Measurements from ENCODE around the gene LPIN3. TPM values are rescaled to one million over a fixed set of nuclear protein-coding genes. Genes with fewer than 3 reads are reported as not detected.

The LPIN3 gene
- total RNA-seq, 1 donor from 2014 or later: 0.52 TPM

DNA sequence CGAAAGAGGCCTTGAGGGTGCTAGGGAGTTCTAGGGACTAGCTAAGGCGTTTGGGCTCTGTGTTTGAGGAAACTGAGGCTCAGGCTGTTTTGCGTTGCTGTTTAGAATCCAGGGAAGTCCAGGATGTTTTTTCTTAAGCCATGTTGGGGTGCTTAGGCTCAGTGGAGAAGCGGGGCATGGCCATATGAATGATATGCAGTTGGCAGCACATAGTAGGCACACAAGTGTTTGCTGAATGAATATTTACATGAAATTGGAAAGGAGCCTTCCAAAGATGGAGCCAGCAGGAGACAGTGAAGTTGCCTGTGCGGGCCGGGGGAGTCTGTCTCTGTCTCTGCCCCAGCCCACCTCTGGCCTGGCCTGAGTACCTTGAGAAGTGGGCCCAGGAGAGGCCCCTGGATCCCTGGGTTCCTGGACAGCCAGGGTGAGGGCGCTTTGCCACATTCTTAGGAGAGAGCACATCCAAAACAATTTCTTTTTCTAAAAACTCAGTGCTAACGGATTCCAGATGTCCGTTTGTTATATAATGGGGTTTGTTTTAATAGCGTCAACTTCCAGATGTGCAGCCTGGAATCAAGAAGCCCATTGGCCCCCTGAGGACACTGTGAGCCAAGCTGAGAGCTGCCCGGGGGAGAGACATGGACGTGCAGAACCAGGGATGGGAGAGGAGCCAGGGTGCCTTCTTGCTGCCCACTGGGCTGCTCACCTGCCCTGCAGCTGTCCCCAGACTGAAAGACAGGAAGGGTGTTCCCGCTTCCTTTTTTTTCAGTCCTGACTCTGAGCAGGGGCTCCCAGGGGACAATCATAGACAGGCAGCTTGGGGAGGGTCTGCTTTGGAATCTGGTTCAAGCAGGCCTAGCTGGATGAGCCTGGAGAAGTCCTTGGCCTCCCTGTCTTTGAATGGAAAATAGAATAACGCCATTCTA is 46.1 kb downstream of the LPIN3 start:
- Histone ChIP-seq H3K9me3 (ENCODE audit: control insufficient read depth in 3 of 3, low read length in 3 of 3) (no peaks in the 10 kb centered on the region), H3K9ac (ENCODE audit: low read depth in 1 of 3, low read length in 3 of 3) (no peak overlapping the region), H3K27me3 (ENCODE audit: control insufficient read depth in 3 of 3, insufficient read depth in 3 of 3, low read length in 3 of 3) (no peaks in the 10 kb centered on the region), H3K27ac (ENCODE audit: low read depth, low read length) (no peak overlapping the region), H3K4me3 (ENCODE audit: low read length in 3 of 3) (no peak overlapping the region), H3K4me1 (ENCODE audit: control insufficient read depth in 3 of 3, insufficient read depth in 3 of 3, low read length in 3 of 3) (peaks cover 9 to 14% (median 10%) of the 10 kb centered on the region in 3 donors), H3K36me3 (ENCODE audit: control insufficient read depth in 3 of 3, insufficient read depth in 3 of 3, low read length in 3 of 3) (no peaks in the 10 kb centered on the region)

DNA sequence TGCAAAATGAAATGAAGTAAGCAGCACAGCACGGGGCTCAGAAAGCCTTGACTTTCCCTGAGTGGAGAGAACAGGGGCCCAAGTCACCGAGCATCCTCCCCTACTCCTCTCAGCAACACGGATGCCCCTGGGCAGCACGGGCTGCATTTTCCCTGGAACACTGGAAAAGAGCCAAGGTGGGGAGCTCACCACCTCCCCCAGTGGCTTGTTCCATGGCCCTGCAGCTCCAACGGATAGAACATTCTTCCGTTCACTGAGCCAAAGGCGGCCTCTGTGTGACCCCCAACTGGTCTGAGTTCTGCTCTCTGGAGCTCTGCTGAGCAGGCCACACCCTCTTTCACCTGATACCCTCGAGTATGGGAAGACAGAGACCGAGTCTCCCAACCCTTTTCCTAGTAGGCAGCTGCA is 46.8 kb downstream of the LPIN3 start:
- no peak overlapping the region for H3K9ac ChIP-seq (ENCODE audit: low read depth in 1 of 3, low read length in 3 of 3)
- H3K4me1 ChIP-seq (ENCODE audit: control insufficient read depth in 3 of 3, insufficient read depth in 3 of 3, low read length in 3 of 3): peaks cover 9 to 18% (median 14%) of the 10 kb centered on the region in 3 donors
- H3K9me3 ChIP-seq (ENCODE audit: control insufficient read depth in 3 of 3, low read length in 3 of 3): no peaks in the 10 kb centered on the region
- no peaks in the 10 kb centered on the region for H3K27me3 ChIP-seq (ENCODE audit: control insufficient read depth in 3 of 3, insufficient read depth in 3 of 3, low read length in 3 of 3)
- no peaks in the 10 kb centered on the region for H3K36me3 ChIP-seq (ENCODE audit: control insufficient read depth in 3 of 3, insufficient read depth in 3 of 3, low read length in 3 of 3)
- H3K4me3 ChIP-seq (ENCODE audit: low read length in 3 of 3): no peak overlapping the region
- H3K27ac ChIP-seq (ENCODE audit: low read depth, low read length): no peak overlapping the region

GRCh38 chr20:41390889-41391288 is 50.3 kb downstream of the LPIN3 start:
- H3K27me3 ChIP-seq (ENCODE audit: control insufficient read depth in 3 of 3, insufficient read depth in 3 of 3, low read length in 3 of 3): no peaks in the 10 kb centered on the region
- H3K4me1 ChIP-seq (ENCODE audit: control insufficient read depth in 3 of 3, insufficient read depth in 3 of 3, low read length in 3 of 3): peaks cover 23 to 39% (median 28%) of the 10 kb centered on the region in 3 donors
- H3K9ac ChIP-seq (ENCODE audit: low read depth in 1 of 3, low read length in 3 of 3): no peak overlapping the region
- no peaks in the 10 kb centered on the region for H3K9me3 ChIP-seq (ENCODE audit: control insufficient read depth in 3 of 3, low read length in 3 of 3)
- H3K36me3 ChIP-seq (ENCODE audit: control insufficient read depth in 3 of 3, insufficient read depth in 3 of 3, low read length in 3 of 3): no peaks in the 10 kb centered on the region
- no peak overlapping the region for H3K4me3 ChIP-seq (ENCODE audit: low read length in 3 of 3)
- no peak overlapping the region for H3K27ac ChIP-seq (ENCODE audit: low read depth, low read length)

GRCh38 chr20:41391587-41392001 is 51.0 kb downstream of the LPIN3 start:
- Histone ChIP-seq H3K4me1 (ENCODE audit: control insufficient read depth in 3 of 3, insufficient read depth in 3 of 3, low read length in 3 of 3) (peaks cover 23 to 39% (median 30%) of the 10 kb centered on the region in 3 donors), H3K27me3 (ENCODE audit: control insufficient read depth in 3 of 3, insufficient read depth in 3 of 3, low read length in 3 of 3) (no peaks in the 10 kb centered on the region), H3K36me3 (ENCODE audit: control insufficient read depth in 3 of 3, insufficient read depth in 3 of 3, low read length in 3 of 3) (no peaks in the 10 kb centered on the region), H3K9me3 (ENCODE audit: control insufficient read depth in 3 of 3, low read length in 3 of 3) (no peaks in the 10 kb centered on the region), H3K4me3 (ENCODE audit: low read length in 3 of 3) (no peak overlapping the region), H3K9ac (ENCODE audit: low read depth in 1 of 3, low read length in 3 of 3) (no peak overlapping the region), H3K27ac (ENCODE audit: low read depth, low read length) (no peak overlapping the region)

- no peak overlapping the region for H3K4me3 ChIP-seq (ENCODE audit: low read length in 3 of 3)
- H3K36me3 ChIP-seq (ENCODE audit: control insufficient read depth in 3 of 3, insufficient read depth in 3 of 3, low read length in 3 of 3): no peaks in the 10 kb centered on the region
- H3K9me3 ChIP-seq (ENCODE audit: control insufficient read depth in 3 of 3, low read length in 3 of 3): no peaks in the 10 kb centered on the region
- peaks cover 19 to 34% (median 23%) of the 10 kb centered on the region in 3 donors for H3K4me1 ChIP-seq (ENCODE audit: control insufficient read depth in 3 of 3, insufficient read depth in 3 of 3, low read length in 3 of 3)
- no peak overlapping the region for H3K27ac ChIP-seq (ENCODE audit: low read depth, low read length)
- H3K27me3 ChIP-seq (ENCODE audit: control insufficient read depth in 3 of 3, insufficient read depth in 3 of 3, low read length in 3 of 3): no peaks in the 10 kb centered on the region
- H3K9ac ChIP-seq (ENCODE audit: low read depth in 1 of 3, low read length in 3 of 3): no peak overlapping the region
Measured at GRCh38 chr20:41392295-41392694, 51.7 kb downstream of the LPIN3 start.

- Histone ChIP-seq H3K9ac (ENCODE audit: low read depth in 1 of 3, low read length in 3 of 3) (no peak overlapping the region), H3K4me3 (ENCODE audit: low read length in 3 of 3) (peak overlapping the region in 1 of 3 donors; percentile 17), H3K9me3 (ENCODE audit: control insufficient read depth in 3 of 3, low read length in 3 of 3) (no peaks in the 10 kb centered on the region), H3K27ac (ENCODE audit: low read depth, low read length) (no peak overlapping the region), H3K36me3 (ENCODE audit: control insufficient read depth in 3 of 3, insufficient read depth in 3 of 3, low read length in 3 of 3) (no peaks in the 10 kb centered on the region), H3K27me3 (ENCODE audit: control insufficient read depth in 3 of 3, insufficient read depth in 3 of 3, low read length in 3 of 3) (no peaks in the 10 kb centered on the region), H3K4me1 (ENCODE audit: control insufficient read depth in 3 of 3, insufficient read depth in 3 of 3, low read length in 3 of 3) (peaks cover 15 to 30% (median 20%) of the 10 kb centered on the region in 3 donors)
Measured at GRCh38 chr20:41392871-41393704, 52.5 kb downstream of the LPIN3 start.

- Histone ChIP-seq H3K27me3 (ENCODE audit: control insufficient read depth in 3 of 3, insufficient read depth in 3 of 3, low read length in 3 of 3) (no peaks in the 10 kb centered on the region), H3K27ac (ENCODE audit: low read depth, low read length) (no peak overlapping the region), H3K9ac (ENCODE audit: low read depth in 1 of 3, low read length in 3 of 3) (no peak overlapping the region), H3K36me3 (ENCODE audit: control insufficient read depth in 3 of 3, insufficient read depth in 3 of 3, low read length in 3 of 3) (no peaks in the 10 kb centered on the region), H3K9me3 (ENCODE audit: control insufficient read depth in 3 of 3, low read length in 3 of 3) (no peaks in the 10 kb centered on the region), H3K4me1 (ENCODE audit: control insufficient read depth in 3 of 3, insufficient read depth in 3 of 3, low read length in 3 of 3) (peaks cover 19 to 30% (median 20%) of the 10 kb centered on the region in 3 donors), H3K4me3 (ENCODE audit: low read length in 3 of 3) (peak overlapping the region in 1 of 3 donors; percentile 17)
Measured at GRCh38 chr20:41393705-41394066, 53.1 kb downstream of the LPIN3 start.

GRCh38 chr20:41394081-41394480 is 53.5 kb downstream of the LPIN3 start:
- Histone ChIP-seq H3K4me1 (ENCODE audit: control insufficient read depth in 3 of 3, insufficient read depth in 3 of 3, low read length in 3 of 3) (peaks cover 19 to 30% (median 20%) of the 10 kb centered on the region in 3 donors), H3K27ac (ENCODE audit: low read depth, low read length) (no peak overlapping the region)

GRCh38 chr20:41394931-41395666 is 54.5 kb downstream of the LPIN3 start:
- Histone ChIP-seq H3K4me3 (ENCODE audit: low read length in 3 of 3) (no peak overlapping the region), H3K4me1 (ENCODE audit: control insufficient read depth in 3 of 3, insufficient read depth in 3 of 3, low read length in 3 of 3) (peaks cover 19 to 30% (median 20%) of the 10 kb centered on the region in 3 donors), H3K27ac (ENCODE audit: low read depth, low read length) (no peak overlapping the region), H3K27me3 (ENCODE audit: control insufficient read depth in 3 of 3, insufficient read depth in 3 of 3, low read length in 3 of 3) (no peaks in the 10 kb centered on the region), H3K9ac (ENCODE audit: low read depth in 1 of 3, low read length in 3 of 3) (no peak overlapping the region), H3K9me3 (ENCODE audit: control insufficient read depth in 3 of 3, low read length in 3 of 3) (no peaks in the 10 kb centered on the region), H3K36me3 (ENCODE audit: control insufficient read depth in 3 of 3, insufficient read depth in 3 of 3, low read length in 3 of 3) (no peaks in the 10 kb centered on the region)

More at GRCh38 chr20:41394081-41394480, 53.5 kb downstream of the LPIN3 start:
- H3K27me3 ChIP-seq (ENCODE audit: control insufficient read depth in 3 of 3, insufficient read depth in 3 of 3, low read length in 3 of 3): no peaks in the 10 kb centered on the region
- no peaks in the 10 kb centered on the region for H3K36me3 ChIP-seq (ENCODE audit: control insufficient read depth in 3 of 3, insufficient read depth in 3 of 3, low read length in 3 of 3)
- no peak overlapping the region for H3K4me3 ChIP-seq (ENCODE audit: low read length in 3 of 3)
- H3K9ac ChIP-seq (ENCODE audit: low read depth in 1 of 3, low read length in 3 of 3): no peak overlapping the region
- no peaks in the 10 kb centered on the region for H3K9me3 ChIP-seq (ENCODE audit: control insufficient read depth in 3 of 3, low read length in 3 of 3)
